SK-N-SH (cell line): ENCODE data around the gene ABCG1.

ENCODE experiments used
- EP300 ChIP-seq, 2 experiments: IDR thresholded peaks; 2 replicates each; pipeline versions ENCODE4 v1.4.0 to v1.6.1; 2012; ENCODE audit warnings: borderline replicate concordance in 1 of 2, low read depth in 1 of 2, low read length in 1 of 2
- POLR2AphosphoS5 ChIP-seq: IDR thresholded peaks from 2 replicates; pipeline ENCODE4 v1.6.1; 2012; ENCODE audit warnings: low read depth, low read length
- RFX5 ChIP-seq: IDR thresholded peaks from 2 replicates; pipeline ENCODE4 v1.6.1; 2012; ENCODE audit warnings: mild to moderate bottlenecking, improper control_type of control experiment, low read length
- TAF1 ChIP-seq: IDR thresholded peaks from 2 replicates; pipeline ENCODE4 v1.6.1; 2012; ENCODE audit warnings: low read depth, mild to moderate bottlenecking, low read length, moderate library complexity, borderline replicate concordance
- TF ChIP-seq, protein P1 (sequence below): fragments of 200-600 bp; sonication (generic); IDR thresholded peaks from 2 replicates; pipeline ENCODE4 v1.6.1; 2017; ENCODE audit warnings: antibody characterized with exemption, mild to moderate bottlenecking, moderate library complexity

DNA sequence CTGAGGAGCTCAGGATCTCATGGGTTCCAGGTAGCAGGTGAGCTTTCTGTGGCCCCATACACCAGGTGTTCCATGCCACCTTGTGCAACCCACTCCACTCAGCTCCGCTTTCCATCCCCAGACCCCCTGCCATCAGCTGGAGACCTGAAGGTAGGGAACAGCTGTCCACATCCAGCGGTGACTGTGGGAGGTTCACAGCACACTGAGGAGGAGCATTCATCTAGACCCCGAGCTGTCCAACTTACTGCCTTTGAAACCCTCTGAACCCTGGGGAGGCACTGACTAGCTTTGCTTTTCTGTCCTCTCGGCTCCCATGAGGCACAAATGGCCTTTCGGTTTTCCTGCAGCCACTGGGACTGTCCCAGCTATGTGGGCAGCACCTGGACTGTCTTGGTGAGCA is 27.9 kb upstream of the ABCG1 start:
- TF ChIP-seq, protein P1, sequence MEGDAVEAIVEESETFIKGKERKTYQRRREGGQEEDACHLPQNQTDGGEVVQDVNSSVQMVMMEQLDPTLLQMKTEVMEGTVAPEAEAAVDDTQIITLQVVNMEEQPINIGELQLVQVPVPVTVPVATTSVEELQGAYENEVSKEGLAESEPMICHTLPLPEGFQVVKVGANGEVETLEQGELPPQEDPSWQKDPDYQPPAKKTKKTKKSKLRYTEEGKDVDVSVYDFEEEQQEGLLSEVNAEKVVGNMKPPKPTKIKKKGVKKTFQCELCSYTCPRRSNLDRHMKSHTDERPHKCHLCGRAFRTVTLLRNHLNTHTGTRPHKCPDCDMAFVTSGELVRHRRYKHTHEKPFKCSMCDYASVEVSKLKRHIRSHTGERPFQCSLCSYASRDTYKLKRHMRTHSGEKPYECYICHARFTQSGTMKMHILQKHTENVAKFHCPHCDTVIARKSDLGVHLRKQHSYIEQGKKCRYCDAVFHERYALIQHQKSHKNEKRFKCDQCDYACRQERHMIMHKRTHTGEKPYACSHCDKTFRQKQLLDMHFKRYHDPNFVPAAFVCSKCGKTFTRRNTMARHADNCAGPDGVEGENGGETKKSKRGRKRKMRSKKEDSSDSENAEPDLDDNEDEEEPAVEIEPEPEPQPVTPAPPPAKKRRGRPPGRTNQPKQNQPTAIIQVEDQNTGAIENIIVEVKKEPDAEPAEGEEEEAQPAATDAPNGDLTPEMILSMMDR, result no peak
- TF ChIP-seq EP300 (IDR thresholded peaks at IDR 0.05; ENCODE audit: borderline replicate concordance in 1 of 2, low read depth in 1 of 2, low read length in 1 of 2) (no peak), TAF1 (no peak), RFX5 (no peak), POLR2AphosphoS5 (no peak)
